Left hindlimb (tissue), 1 donor: ENCODE measurements around the gene NRDC.

Experiments used
- DNase-seq: peaks from one replicate; pipeline ENCODE4 v3.0.0-alpha.2; 2018

Gene NRDC, protein sequence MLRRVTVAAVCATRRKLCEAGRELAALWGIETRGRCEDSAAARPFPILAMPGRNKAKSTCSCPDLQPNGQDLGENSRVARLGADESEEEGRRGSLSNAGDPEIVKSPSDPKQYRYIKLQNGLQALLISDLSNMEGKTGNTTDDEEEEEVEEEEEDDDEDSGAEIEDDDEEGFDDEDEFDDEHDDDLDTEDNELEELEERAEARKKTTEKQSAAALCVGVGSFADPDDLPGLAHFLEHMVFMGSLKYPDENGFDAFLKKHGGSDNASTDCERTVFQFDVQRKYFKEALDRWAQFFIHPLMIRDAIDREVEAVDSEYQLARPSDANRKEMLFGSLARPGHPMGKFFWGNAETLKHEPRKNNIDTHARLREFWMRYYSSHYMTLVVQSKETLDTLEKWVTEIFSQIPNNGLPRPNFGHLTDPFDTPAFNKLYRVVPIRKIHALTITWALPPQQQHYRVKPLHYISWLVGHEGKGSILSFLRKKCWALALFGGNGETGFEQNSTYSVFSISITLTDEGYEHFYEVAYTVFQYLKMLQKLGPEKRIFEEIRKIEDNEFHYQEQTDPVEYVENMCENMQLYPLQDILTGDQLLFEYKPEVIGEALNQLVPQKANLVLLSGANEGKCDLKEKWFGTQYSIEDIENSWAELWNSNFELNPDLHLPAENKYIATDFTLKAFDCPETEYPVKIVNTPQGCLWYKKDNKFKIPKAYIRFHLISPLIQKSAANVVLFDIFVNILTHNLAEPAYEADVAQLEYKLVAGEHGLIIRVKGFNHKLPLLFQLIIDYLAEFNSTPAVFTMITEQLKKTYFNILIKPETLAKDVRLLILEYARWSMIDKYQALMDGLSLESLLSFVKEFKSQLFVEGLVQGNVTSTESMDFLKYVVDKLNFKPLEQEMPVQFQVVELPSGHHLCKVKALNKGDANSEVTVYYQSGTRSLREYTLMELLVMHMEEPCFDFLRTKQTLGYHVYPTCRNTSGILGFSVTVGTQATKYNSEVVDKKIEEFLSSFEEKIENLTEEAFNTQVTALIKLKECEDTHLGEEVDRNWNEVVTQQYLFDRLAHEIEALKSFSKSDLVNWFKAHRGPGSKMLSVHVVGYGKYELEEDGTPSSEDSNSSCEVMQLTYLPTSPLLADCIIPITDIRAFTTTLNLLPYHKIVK

GRCh38 chr1:51878616-51879336 lies at the start of gene NRDC:
Gene NRDC (minus strand): TSS chr1:51878727. CDS start chr1:51878615, 112 bp downstream.
- DNase-seq, result peak; percentile 100

DNA sequence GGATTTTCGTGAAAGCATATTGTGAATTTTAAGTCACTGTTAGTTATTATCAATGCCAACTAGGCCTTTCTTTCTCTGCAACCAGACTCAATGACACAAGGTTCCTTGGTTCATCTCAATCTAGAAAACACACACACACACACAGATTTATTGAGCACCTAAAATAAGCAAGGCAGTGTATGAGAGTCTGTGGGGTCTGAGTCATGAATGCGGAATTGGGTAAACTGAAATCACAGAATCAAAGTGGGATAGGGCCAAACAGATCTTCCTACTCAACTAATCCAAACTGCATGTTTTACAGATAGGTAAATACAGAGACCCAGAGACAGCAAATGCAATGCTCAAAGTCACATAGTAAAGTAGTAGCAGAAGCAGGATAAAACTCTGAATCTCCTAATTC lies 48.5 kb upstream of the NRDC start:
- no peak for DNase-seq

DNA sequence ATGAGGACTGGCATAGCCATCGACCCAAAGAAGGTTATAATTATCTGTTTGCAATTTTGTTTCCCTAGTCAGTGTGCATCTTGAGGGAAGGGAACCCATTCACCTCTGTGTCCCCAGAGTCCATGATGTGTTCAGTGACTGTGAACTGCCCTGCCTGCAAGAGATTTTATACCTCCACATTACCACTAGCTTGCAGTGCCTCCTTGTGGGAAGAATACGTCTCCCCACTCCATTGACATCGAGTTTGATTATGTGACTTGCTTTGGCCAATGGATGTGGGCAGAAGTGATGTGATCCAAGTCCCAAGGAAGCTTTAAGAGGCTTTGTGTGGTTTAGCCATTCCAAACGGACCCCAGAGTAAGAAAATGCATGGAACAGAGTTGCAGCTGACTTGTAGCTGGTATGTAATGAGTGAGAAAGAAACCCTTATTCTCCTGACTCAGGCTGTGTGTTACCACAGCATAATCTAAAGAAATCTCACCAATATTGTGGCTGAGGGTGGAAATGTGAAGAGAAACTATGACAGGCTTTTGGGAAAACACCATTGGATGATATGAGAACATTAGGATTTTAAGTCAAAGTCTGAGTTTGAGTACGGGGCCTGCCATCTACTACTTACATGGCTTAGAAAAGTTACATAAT lies 47.8 kb upstream of the NRDC start:
- no peak for DNase-seq

DNA sequence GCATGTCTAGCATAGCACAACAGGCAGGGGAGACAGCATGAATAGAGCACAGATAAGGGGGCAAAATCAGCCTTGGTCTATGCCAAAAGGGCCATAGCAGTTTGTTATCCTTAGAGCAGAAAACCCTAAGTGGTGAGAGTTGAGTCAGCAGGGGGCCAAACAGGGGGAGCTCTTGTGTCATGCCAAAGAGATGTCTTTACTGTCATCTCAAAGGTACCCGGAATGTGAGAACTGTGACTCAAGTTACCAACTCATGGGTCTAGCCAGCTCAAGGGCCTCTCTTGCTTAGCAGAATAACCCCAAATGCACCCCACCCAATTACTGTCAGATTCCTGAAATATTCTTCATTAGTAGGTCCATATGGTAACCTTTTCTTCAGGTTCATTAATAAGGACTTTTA lies 45.9 kb upstream of the NRDC start:
- no peak for DNase-seq

DNA sequence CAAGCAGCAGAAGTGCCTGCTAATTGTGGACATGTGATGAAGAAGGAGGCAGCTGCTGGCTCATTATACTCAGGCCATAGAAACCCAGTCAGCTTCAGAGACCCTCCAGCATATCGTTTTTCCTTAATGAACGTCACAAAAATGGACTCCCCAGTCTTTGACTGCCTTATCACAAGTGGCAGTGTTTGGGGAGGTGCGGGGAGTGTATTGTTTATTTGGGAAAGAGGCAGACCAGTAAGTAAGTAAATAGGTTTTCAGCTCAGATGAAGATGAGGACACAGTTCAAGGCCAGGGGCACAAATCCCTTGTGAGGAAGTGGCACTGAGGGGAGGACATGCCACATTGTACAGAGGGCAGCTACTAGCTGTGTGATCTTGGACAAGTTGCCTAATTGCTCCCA lies 43.5 kb upstream of the NRDC start:
- no peak for DNase-seq

DNA sequence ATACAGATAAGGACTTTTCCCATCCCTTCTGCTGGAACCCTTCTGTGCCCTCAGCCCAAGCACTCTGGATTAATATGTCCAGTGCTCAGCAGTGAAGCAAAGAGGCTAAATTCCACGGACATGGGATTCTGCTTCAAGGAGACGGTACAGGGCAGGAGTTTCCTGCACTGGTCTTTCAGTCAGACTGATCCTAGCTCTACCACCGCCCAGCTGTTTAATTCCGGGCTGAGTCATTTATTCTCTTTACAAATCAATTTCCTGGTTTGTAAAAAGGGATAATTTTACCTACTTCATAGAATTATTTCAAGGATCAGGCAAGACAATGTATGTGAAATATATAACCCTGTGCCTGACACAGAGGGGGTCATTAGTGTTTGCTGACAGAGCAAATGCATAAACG lies 41.6 kb upstream of the NRDC start:
- DNase-seq, result no peak

DNA sequence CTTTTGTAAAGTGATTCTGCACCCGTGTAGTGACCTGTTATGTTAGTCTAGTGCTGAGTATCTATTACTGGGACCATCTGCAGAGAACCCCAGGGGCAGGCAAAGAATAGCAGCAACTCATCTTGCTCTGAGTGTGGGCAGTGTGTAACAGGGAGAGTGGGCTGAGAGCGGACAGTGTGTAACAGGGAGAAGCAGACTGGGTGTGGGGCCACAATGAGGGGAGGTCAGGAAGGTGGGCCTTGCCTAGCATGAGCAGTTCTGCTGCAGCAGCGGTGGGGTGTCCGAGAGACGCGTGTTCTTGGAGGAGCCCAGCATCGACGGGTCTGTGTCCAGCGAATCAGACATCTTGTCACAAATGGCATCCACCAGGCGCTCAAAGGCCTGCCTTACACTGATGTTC lies 41.2 kb upstream of the NRDC start:
- DNase-seq, result no peak

DNA sequence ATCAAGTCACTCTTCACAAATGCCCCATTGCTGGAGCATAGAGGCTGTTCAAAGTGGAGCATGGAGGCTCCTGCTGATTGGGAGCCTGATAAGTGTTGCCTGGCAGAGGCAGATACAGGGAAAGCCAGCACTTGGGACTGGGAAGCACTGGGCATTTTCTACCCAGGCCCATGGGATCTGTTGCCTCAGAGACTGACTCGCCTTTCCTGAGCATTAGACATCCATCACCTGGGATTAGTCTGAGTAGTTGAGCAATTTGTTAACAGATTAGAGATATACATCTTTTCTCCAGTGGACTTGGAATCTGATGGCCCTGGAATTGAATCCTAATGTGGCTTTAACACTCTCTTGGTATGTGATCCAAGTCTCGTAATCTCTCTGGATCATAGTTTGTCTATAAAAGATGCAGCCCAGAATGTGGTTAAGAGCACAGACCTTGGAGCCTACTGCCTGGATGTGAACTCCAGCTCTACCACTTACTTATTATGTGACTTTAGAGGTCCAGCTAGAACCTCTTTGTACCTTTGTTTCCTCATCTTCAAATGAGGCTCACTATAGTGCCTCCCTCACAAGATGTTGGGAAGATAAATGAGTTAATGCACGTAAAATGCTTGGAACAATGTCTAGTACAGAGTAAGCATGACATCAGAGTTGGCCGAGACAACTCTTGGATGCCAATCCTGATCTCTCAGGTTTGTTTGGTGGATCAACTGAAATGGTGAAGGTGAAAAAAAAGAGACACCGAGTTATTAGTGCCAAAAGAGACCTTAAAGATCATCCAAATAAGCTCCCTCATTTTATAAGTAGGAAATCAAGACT lies 38.3 kb upstream of the NRDC start:
- no peak for DNase-seq

DNA sequence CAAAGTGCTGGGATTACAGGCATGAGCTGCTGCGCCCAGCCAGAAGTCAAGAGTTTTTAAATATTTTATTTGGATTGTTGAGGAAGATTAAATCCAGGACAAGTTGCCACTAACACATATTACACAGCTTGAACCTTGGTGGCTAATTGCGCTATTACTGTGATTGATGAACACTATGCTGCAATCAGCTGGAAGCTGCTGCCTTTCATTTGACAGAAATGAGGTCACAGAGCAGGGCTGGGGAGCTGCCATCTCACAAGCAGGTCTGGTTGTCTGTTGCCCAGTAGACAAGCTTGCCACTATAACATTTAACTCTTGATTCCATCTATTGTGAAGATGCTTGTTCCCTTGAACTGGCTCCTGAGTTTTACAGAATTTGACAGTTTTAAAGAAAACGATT lies 37.4 kb upstream of the NRDC start:
- DNase-seq, result no peak

DNA sequence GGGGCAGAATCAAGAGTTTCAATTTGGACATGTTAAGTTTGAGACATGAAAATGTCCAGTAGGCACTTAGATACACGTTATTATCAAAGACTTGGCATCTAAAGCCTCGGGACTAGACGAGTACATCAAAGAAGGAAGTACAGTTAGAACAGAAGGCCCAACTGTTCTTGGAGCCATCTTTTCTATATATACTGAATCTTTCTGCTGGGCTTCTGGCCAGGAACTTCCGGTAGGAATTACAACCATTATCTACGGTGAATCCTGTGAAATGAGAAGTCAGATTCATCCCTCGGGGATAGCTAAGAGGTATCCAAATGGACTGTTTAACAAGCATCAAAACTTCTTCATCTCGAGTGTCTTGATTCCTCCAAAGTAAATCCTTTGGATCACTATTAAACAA lies 34.4 kb upstream of the NRDC start:
- no peak for DNase-seq

- DNase-seq, result no peak
These were observed 31.9 kb upstream of the NRDC start for GRCh38 chr1:51910221-51911000.

GRCh38 chr1:51908499-51908898 lies 30.0 kb upstream of the NRDC start:
- DNase-seq, result no peak

GRCh38 chr1:51907079-51907702 lies 28.7 kb upstream of the NRDC start:
- DNase-seq, result no peak

- DNase-seq, result no peak
These were observed 28.0 kb upstream of the NRDC start for GRCh38 chr1:51906306-51907078.

GRCh38 chr1:51902456-51902855 lies 23.9 kb upstream of the NRDC start:
- DNase-seq, result no peak

GRCh38 chr1:51901151-51901550 lies 22.6 kb upstream of the NRDC start:
- no peak for DNase-seq

DNA sequence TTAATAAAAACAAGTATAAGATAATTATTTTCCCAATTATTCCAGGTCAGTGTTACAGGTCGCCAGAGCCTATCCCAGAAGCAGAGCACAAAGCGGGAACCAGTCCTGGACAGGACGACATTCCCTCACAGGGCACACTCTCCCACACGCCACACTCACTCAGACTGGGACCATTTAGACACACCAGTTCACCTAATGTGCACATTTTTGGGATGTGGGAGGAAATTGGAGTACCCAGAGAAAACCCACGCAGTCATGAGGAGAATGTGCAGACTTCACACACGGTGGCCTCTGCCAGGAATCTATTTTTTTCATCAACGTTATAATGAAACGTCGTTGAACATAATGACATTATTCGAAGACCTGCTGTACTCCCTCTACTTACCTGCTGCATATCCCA lies 20.5 kb upstream of the NRDC start:
- DNase-seq, result no peak

DNA sequence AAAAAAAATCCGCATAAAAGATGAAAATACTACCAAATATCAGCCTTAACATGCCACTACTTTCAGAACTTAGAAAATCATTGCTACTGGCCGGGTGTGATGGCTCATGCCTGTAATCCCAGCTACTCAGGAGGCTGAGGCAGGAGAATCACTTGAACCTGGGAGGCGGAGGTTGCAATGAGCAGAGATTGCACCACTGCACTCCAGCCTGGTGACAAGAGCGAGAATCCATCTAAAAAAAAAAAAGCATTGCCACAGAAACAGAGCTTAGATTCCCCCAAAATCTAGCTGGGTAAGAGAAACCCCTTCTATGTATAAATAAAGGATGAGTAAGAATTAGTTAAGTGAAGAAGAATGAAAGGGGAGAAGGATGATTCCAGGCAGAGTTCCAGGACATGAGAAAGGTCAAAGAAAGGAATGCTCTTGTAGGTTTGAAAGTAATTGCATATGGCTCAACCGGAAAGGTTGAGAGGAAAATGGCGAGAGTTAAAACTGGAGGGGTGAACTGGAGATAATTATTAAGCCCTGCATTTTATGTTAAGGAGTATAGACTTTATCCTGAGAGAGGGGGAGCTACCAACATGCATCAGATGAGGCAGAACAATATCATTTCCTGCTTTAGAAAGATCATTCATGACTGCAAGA lies 19.7 kb upstream of the NRDC start:
- no peak for DNase-seq

- no peak for DNase-seq
These were observed 19.1 kb upstream of the NRDC start for GRCh38 chr1:51897699-51898031.
